ENCODE data around the gene KLHL14. TPM values are rescaled to one million over a fixed set of nuclear protein-coding genes. Genes with fewer than 3 reads are reported as not detected.

Gene KLHL14
- total and polyA plus RNA-seq, 4 donors, result 2.9 to 12.5 (median 10.2) TPM

GRCh38 chr18:32761231-32761630 lies 11.6 kb downstream of the KLHL14 start:
- H3K27ac ChIP-seq (ENCODE audit: low read depth, low read length), result no peak overlapping the region
- H3K9me3 ChIP-seq (ENCODE audit: control insufficient read depth, insufficient read depth, low read length), result no peaks in the 10 kb centered on the region
- DNase-seq (ENCODE audit: low read depth in 4 of 6, low spot score in 6 of 6), result no peak
- WGBS (ENCODE audit: insufficient coverage), result no CpG with 5 or more reads among the region's 1 CpG
- H3K27me3 ChIP-seq (ENCODE audit: control insufficient read depth, insufficient read depth, low read length), result no peaks in the 10 kb centered on the region
- no peaks in the 10 kb centered on the region for H3K4me1 ChIP-seq (ENCODE audit: control insufficient read depth, insufficient read depth, low read length)
- no peak overlapping the region for H3K4me3 ChIP-seq (ENCODE audit: low read depth, low read length)
- no peaks in the 10 kb centered on the region for H3K36me3 ChIP-seq (ENCODE audit: control insufficient read depth, insufficient read depth, low read length)

DNA sequence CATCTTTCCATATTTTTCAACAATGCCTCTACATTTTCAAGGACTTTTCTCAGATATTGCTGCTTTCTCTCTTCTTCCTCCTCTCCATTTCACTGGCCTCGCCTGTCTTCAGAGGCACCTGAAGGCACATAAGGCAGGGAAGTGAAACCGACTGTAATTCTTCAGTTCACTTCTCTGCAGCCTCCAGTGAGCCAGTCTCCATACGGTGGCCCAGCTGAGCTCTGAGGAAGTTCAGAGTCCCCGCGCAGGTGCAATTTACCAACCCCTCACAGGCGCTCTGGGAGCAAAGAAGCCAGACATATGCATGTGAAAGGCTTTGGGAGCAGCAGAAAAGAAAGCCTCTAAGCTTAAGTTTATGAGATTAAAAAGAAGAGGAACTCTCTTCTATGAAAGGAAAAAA lies 12.4 kb downstream of the KLHL14 start:
- Histone ChIP-seq H3K4me3 (ENCODE audit: low read depth, low read length) (no peak overlapping the region), H3K27ac (ENCODE audit: low read depth, low read length) (no peak overlapping the region), H3K27me3 (ENCODE audit: control insufficient read depth, insufficient read depth, low read length) (no peaks in the 10 kb centered on the region), H3K9me3 (ENCODE audit: control insufficient read depth, insufficient read depth, low read length) (no peaks in the 10 kb centered on the region), H3K4me1 (ENCODE audit: control insufficient read depth, insufficient read depth, low read length) (no peaks in the 10 kb centered on the region), H3K36me3 (ENCODE audit: control insufficient read depth, insufficient read depth, low read length) (no peaks in the 10 kb centered on the region)
- DNase-seq (ENCODE audit: low read depth in 4 of 6, low spot score in 6 of 6), result no peak
- WGBS (ENCODE audit: insufficient coverage), result 60% methylated on average over 1 of the region's 6 CpGs

- WGBS (ENCODE audit: insufficient coverage), result no CpG with 5 or more reads among the region's 2 CpGs
- H3K27me3 ChIP-seq (ENCODE audit: control insufficient read depth, insufficient read depth, low read length), result no peaks in the 10 kb centered on the region
- no peaks in the 10 kb centered on the region for H3K4me1 ChIP-seq (ENCODE audit: control insufficient read depth, insufficient read depth, low read length)
- H3K27ac ChIP-seq (ENCODE audit: low read depth, low read length), result no peak overlapping the region
- H3K4me3 ChIP-seq (ENCODE audit: low read depth, low read length), result no peak overlapping the region
- no peaks in the 10 kb centered on the region for H3K36me3 ChIP-seq (ENCODE audit: control insufficient read depth, insufficient read depth, low read length)
- no peaks in the 10 kb centered on the region for H3K9me3 ChIP-seq (ENCODE audit: control insufficient read depth, insufficient read depth, low read length)
- peak in 1 of 6 donors; percentile 70 for DNase-seq (ENCODE audit: low read depth in 4 of 6, low spot score in 6 of 6)
These were observed 13.1 kb downstream of the KLHL14 start for GRCh38 chr18:32759611-32760167.

DNA sequence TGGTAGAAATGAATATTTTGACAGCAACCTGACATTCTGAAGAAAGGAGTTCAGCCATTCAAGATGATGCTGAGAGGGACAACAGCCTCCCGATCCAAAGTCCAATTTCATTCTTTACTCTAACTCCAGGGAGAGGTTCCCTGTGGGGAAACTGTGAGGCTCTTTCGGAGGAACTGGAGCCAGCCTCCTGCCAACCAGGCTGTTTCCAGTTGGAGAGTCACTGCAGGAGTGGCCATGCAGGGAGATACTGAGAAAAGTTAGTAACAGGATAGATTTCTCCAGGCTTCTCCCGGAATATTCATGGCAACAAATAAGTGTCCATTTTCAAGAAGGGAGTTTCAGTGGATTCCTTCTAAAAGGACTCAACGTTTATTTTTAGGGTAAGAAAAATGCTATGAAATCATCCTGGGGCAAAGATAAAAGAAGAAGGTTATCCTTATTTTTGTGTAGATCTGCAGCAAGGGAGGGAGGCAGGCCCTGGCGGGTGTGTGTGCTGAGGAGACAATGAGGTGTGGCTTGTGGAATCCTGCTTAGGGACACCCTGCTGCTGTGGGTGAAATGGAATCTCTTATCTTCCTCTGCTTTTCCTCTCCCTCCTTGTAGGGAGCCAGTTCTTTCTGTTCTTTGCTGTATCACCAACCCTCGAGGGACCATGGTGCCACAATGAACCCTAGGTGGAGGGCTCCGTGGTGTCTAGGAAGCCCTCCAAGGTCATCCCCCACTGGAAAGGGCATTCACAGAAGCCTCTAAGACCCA lies 18.1 kb downstream of the KLHL14 start:
- WGBS (ENCODE audit: insufficient coverage), result 41% methylated on average over 5 of the region's 7 CpGs
- H3K36me3 ChIP-seq (ENCODE audit: control insufficient read depth, insufficient read depth, low read length), result no peaks in the 10 kb centered on the region
- no peak overlapping the region for H3K4me3 ChIP-seq (ENCODE audit: low read depth, low read length)
- H3K27me3 ChIP-seq (ENCODE audit: control insufficient read depth, insufficient read depth, low read length), result no peaks in the 10 kb centered on the region
- H3K27ac ChIP-seq (ENCODE audit: low read depth, low read length), result no peak overlapping the region
- no peaks in the 10 kb centered on the region for H3K9me3 ChIP-seq (ENCODE audit: control insufficient read depth, insufficient read depth, low read length)
- DNase-seq (ENCODE audit: low read depth in 4 of 6, low spot score in 6 of 6), result no peak
- no peaks in the 10 kb centered on the region for H3K4me1 ChIP-seq (ENCODE audit: control insufficient read depth, insufficient read depth, low read length)

DNA sequence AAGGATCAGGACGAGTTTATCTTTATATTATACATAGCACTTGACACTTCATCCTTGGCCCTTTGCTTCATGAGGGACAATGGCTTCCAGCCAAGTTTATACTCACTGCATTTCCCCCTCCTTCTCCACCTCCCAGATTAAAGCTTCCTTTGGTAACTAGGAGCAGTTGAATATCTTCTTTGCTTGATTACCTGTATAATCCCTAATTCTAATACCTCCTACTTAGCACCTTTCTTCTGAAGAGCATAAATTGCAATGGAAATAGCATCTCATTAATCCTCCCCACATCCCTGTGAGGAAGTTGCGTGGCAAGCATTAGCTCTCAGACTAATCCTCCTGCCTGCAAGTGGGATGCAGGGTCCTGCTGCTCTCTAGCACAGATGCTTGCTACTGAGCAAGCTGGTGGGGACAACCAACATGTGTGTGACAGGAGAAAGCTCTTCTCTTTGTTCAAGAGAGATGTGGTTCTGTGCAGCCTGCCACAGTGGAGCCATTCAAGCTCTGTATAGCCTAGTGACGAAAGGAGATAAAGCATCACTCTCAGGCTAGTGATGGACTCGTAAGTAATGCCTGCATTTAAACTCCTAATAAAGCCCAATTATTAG lies 19.1 kb downstream of the KLHL14 start:
- Histone ChIP-seq H3K4me1 (ENCODE audit: control insufficient read depth, insufficient read depth, low read length) (no peaks in the 10 kb centered on the region), H3K27me3 (ENCODE audit: control insufficient read depth, insufficient read depth, low read length) (no peaks in the 10 kb centered on the region), H3K36me3 (ENCODE audit: control insufficient read depth, insufficient read depth, low read length) (no peaks in the 10 kb centered on the region), H3K9me3 (ENCODE audit: control insufficient read depth, insufficient read depth, low read length) (no peaks in the 10 kb centered on the region), H3K4me3 (ENCODE audit: low read depth, low read length) (no peak overlapping the region), H3K27ac (ENCODE audit: low read depth, low read length) (no peak overlapping the region)
- 36% methylated on average over 2 of the region's 4 CpGs for WGBS (ENCODE audit: insufficient coverage)
- peak in 2 of 6 donors; percentile 64 to 69 for DNase-seq (ENCODE audit: low read depth in 4 of 6, low spot score in 6 of 6)

GRCh38 chr18:32750328-32750727 lies 22.5 kb downstream of the KLHL14 start:
- Histone ChIP-seq H3K9me3 (ENCODE audit: control insufficient read depth, insufficient read depth, low read length) (no peaks in the 10 kb centered on the region), H3K27ac (ENCODE audit: low read depth, low read length) (no peak overlapping the region), H3K36me3 (ENCODE audit: control insufficient read depth, insufficient read depth, low read length) (no peaks in the 10 kb centered on the region), H3K27me3 (ENCODE audit: control insufficient read depth, insufficient read depth, low read length) (no peaks in the 10 kb centered on the region), H3K4me3 (ENCODE audit: low read depth, low read length) (no peak overlapping the region), H3K4me1 (ENCODE audit: control insufficient read depth, insufficient read depth, low read length) (no peaks in the 10 kb centered on the region)
- no peak for DNase-seq (ENCODE audit: low read depth in 4 of 6, low spot score in 6 of 6)
- WGBS (ENCODE audit: insufficient coverage), result no CpG with 5 or more reads among the region's 3 CpGs

DNA sequence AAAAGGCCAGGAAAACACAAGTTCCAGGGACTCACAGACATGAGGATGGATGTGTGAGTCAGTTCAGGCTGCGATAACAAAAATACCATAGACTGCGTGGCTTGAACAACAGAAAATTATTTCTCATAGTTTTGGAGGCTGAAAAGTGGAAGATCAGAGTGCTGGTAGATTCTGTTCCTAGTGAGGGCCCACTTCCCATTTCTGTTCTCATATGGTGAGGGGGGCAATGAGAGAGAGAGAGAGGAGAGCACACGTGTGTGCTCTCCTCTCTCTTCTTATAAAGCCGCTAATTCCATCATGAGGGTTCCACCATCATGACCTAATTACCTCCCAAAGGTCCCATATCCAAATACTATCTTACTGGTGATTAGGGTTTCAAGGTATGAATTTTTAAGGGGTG lies 23.0 kb downstream of the KLHL14 start:
- DNase-seq (ENCODE audit: low read depth in 4 of 6, low spot score in 6 of 6), result no peak
- no peaks in the 10 kb centered on the region for H3K27me3 ChIP-seq (ENCODE audit: control insufficient read depth, insufficient read depth, low read length)
- H3K4me3 ChIP-seq (ENCODE audit: low read depth, low read length), result no peak overlapping the region
- no peaks in the 10 kb centered on the region for H3K36me3 ChIP-seq (ENCODE audit: control insufficient read depth, insufficient read depth, low read length)
- H3K9me3 ChIP-seq (ENCODE audit: control insufficient read depth, insufficient read depth, low read length), result no peaks in the 10 kb centered on the region
- no CpG with 5 or more reads among the region's 4 CpGs for WGBS (ENCODE audit: insufficient coverage)
- H3K4me1 ChIP-seq (ENCODE audit: control insufficient read depth, insufficient read depth, low read length), result no peaks in the 10 kb centered on the region
- H3K27ac ChIP-seq (ENCODE audit: low read depth, low read length), result no peak overlapping the region

GRCh38 chr18:32742579-32742978 lies 30.2 kb downstream of the KLHL14 start:
- Histone ChIP-seq H3K4me3 (ENCODE audit: low read depth, low read length) (no peak overlapping the region), H3K27ac (ENCODE audit: low read depth, low read length) (no peak overlapping the region), H3K36me3 (ENCODE audit: control insufficient read depth, insufficient read depth, low read length) (no peaks in the 10 kb centered on the region), H3K27me3 (ENCODE audit: control insufficient read depth, insufficient read depth, low read length) (no peaks in the 10 kb centered on the region), H3K4me1 (ENCODE audit: control insufficient read depth, insufficient read depth, low read length) (peaks cover 4% of the 10 kb centered on the region), H3K9me3 (ENCODE audit: control insufficient read depth, insufficient read depth, low read length) (no peaks in the 10 kb centered on the region)
- peak in 2 of 6 donors; percentile 13 to 81 for DNase-seq (ENCODE audit: low read depth in 4 of 6, low spot score in 6 of 6)
- WGBS (ENCODE audit: insufficient coverage), result 25% methylated on average over 4 of the region's 5 CpGs

DNA sequence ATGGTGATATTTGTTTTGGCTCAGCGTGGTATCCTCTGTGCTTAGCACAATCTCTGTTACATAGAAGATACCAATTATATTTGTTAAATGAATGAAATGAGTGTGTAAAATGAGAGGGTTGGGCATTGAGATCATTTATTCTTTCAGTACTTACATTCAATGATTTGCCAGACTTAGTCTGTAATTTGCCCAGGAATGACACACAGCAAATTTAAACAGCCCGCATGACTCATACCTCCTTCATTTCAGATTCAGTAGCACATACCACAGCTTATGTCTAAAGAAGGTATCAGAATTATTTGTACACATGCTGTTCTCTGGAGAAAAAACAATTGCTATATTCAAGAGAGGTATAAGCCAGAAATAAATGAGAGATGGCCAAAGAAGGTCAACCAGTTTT lies 37.0 kb downstream of the KLHL14 start:
- no CpG with 5 or more reads among the region's 2 CpGs for WGBS (ENCODE audit: insufficient coverage)
- no peak overlapping the region for H3K27ac ChIP-seq (ENCODE audit: low read depth, low read length)
- no peak for DNase-seq (ENCODE audit: low read depth in 4 of 6, low spot score in 6 of 6)
- H3K9me3 ChIP-seq (ENCODE audit: control insufficient read depth, insufficient read depth, low read length), result no peaks in the 10 kb centered on the region
- no peaks in the 10 kb centered on the region for H3K36me3 ChIP-seq (ENCODE audit: control insufficient read depth, insufficient read depth, low read length)
- no peaks in the 10 kb centered on the region for H3K27me3 ChIP-seq (ENCODE audit: control insufficient read depth, insufficient read depth, low read length)
- H3K4me3 ChIP-seq (ENCODE audit: low read depth, low read length), result no peak overlapping the region
- H3K4me1 ChIP-seq (ENCODE audit: control insufficient read depth, insufficient read depth, low read length), result no peaks in the 10 kb centered on the region

DNA sequence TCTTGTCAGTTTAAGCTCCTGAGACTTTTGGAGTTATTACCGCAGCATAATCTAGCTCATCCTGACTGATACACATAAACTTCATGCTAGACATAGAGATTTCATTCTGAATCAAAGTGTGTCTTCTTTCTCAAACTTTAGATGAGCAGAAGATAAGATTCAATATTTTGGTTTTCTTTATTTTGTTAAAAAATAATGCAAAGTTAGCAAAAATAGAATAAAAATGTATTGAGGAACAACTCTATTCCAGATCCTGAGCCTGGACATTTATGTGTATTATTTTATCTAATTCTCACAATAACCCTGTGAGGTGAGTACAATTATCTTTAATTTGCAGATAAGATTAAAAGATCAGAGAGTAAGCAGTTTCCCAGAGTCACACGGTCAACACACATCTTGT lies 38.4 kb downstream of the KLHL14 start:
- H3K27me3 ChIP-seq (ENCODE audit: control insufficient read depth, insufficient read depth, low read length), result no peaks in the 10 kb centered on the region
- no peaks in the 10 kb centered on the region for H3K36me3 ChIP-seq (ENCODE audit: control insufficient read depth, insufficient read depth, low read length)
- no peak for DNase-seq (ENCODE audit: low read depth in 4 of 6, low spot score in 6 of 6)
- WGBS (ENCODE audit: insufficient coverage), result no CpG with 5 or more reads among the region's 2 CpGs
- H3K4me3 ChIP-seq (ENCODE audit: low read depth, low read length), result no peak overlapping the region
- H3K27ac ChIP-seq (ENCODE audit: low read depth, low read length), result no peak overlapping the region
- H3K4me1 ChIP-seq (ENCODE audit: control insufficient read depth, insufficient read depth, low read length), result no peaks in the 10 kb centered on the region
- no peaks in the 10 kb centered on the region for H3K9me3 ChIP-seq (ENCODE audit: control insufficient read depth, insufficient read depth, low read length)
